ENCODE data around the gene TPCN1. TPM values are rescaled to one million over a fixed set of nuclear protein-coding genes. Genes with fewer than 3 reads are reported as not detected.
A peak's percentile ranks its signal among the peaks of the same experiment; 100 is the strongest.

TPCN1 gene
- total and polyA plus RNA-seq, 11 donors = 22.6 to 136 (median 80.5) TPM

GRCh38 chr12:113271853-113272561 is 50.7 kb downstream of the TPCN1 start:
- Histone ChIP-seq H3K27ac (peak overlapping the region; percentile 69 to 94 (median 85)), H3K4me3 (peak overlapping the region in 4 of 12 donors; percentile 2 to 22 (median 6)), H3K36me3 (peaks cover 0 to 95% (median 84%) of the 10 kb centered on the region in 9 donors), H3K4me1 (peaks cover 6 to 52% (median 30%) of the 10 kb centered on the region in 12 donors), H3K9me3 (no peaks in the 10 kb centered on the region), H3K27me3 (no peaks in the 10 kb centered on the region)
- ATAC-seq = peak; percentile 74 to 92 (median 89)
- 26 to 63% (median 53%) methylated on average over 12 of the region's 12 CpGs for WGBS, 4 donors
- intact Hi-C loops (cut with DNase I) = loop anchor here in 3 of 10 donors (5.0 to 10.0 kb wide), 3 partner anchors 47 to 75 kb away; partner anchors contain the start of gene TPCN1 (in 2 of the 3)
- TF ChIP-seq POLR2A (IDR thresholded peaks at IDR 0.05) (peak in 1 of 2 donors; percentile 22), CTCF (IDR thresholded peaks at IDR 0.05) (no peak)
- DNase-seq = peak; percentile 79 to 92 (median 86)

GRCh38 chr12:113273053-113273725 is 51.9 kb downstream of the TPCN1 start:
- peaks cover 6 to 52% (median 30%) of the 10 kb centered on the region in 12 donors for H3K4me1 ChIP-seq
- no peaks in the 10 kb centered on the region for H3K9me3 ChIP-seq
- no peak overlapping the region for H3K4me3 ChIP-seq
- no peak for TF ChIP-seq CTCF (IDR thresholded peaks at IDR 0.05)
- no peak for TF ChIP-seq POLR2A (IDR thresholded peaks at IDR 0.05)
- intact Hi-C loops (cut with DNase I) = loop anchor here in 3 of 10 donors (5.0 to 10.0 kb wide), 3 partner anchors 48 to 76 kb away; partner anchors contain the start of gene TPCN1 (in 2 of the 3)
- ATAC-seq (no peak), DNase-seq (peak in 1 of 5 donors; percentile 30)
- peaks cover 0 to 95% (median 84%) of the 10 kb centered on the region in 9 donors for H3K36me3 ChIP-seq
- 78 to 91% (median 85%) methylated on average over 13 of the region's 13 CpGs for WGBS, 4 donors
- no peaks in the 10 kb centered on the region for H3K27me3 ChIP-seq
- H3K27ac ChIP-seq = peak overlapping the region in 11 of 12 donors; percentile 73 to 94 (median 85)

GRCh38 chr12:113274848-113275247 is 53.6 kb downstream of the TPCN1 start:
- TF ChIP-seq POLR2A (IDR thresholded peaks at IDR 0.05) (no peak), CTCF (IDR thresholded peaks at IDR 0.05) (no peak)
- Histone ChIP-seq H3K9me3 (no peaks in the 10 kb centered on the region), H3K4me3 (no peak overlapping the region), H3K4me1 (peaks cover 6 to 47% (median 28%) of the 10 kb centered on the region in 12 donors), H3K27me3 (no peaks in the 10 kb centered on the region), H3K36me3 (peaks cover 0 to 94% (median 81%) of the 10 kb centered on the region in 9 donors), H3K27ac (peak overlapping the region in 8 of 12 donors; percentile 2 to 59 (median 36))
- WGBS, 4 donors = 60 to 76% (median 68%) methylated on average over 7 to 8 of the region's 8 CpGs
- ATAC-seq = peak; percentile 37 to 65 (median 46)
- intact Hi-C loops (cut with DNase I) = loop anchor here in 3 of 10 donors (5.0 to 10.0 kb wide), 3 partner anchors 50 to 78 kb away; partner anchors contain the start of gene TPCN1 (in 2 of the 3)
- DNase-seq = peak in 2 of 5 donors; percentile 3 to 61
